Lower leg skin (tissue), 3 donors: ENCODE data around the gene GNG8.

Experiments
- POLR2A ChIP-seq, 2 donors: fragments of 450-650 bp; IDR thresholded peaks; one replicate each; pipeline ENCODE4 v1.6.1; 2016 to 2017; ENCODE audit warnings: antibody characterized with exemption in 2 of 2, mild to moderate bottlenecking in 1 of 2, moderate library complexity in 1 of 2
- TF ChIP-seq, protein P1 (sequence below), 3 donors: fragments of 450-650 bp; IDR thresholded peaks; one replicate each; pipeline ENCODE4 v1.5.1; 2016; ENCODE audit warnings: antibody characterized with exemption in 3 of 3, mild to moderate bottlenecking in 3 of 3, moderate library complexity in 2 of 3

- TF ChIP-seq, protein P1, sequence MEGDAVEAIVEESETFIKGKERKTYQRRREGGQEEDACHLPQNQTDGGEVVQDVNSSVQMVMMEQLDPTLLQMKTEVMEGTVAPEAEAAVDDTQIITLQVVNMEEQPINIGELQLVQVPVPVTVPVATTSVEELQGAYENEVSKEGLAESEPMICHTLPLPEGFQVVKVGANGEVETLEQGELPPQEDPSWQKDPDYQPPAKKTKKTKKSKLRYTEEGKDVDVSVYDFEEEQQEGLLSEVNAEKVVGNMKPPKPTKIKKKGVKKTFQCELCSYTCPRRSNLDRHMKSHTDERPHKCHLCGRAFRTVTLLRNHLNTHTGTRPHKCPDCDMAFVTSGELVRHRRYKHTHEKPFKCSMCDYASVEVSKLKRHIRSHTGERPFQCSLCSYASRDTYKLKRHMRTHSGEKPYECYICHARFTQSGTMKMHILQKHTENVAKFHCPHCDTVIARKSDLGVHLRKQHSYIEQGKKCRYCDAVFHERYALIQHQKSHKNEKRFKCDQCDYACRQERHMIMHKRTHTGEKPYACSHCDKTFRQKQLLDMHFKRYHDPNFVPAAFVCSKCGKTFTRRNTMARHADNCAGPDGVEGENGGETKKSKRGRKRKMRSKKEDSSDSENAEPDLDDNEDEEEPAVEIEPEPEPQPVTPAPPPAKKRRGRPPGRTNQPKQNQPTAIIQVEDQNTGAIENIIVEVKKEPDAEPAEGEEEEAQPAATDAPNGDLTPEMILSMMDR (IDR thresholded peaks at IDR 0.05) = no peak
- no peak for TF ChIP-seq POLR2A (IDR thresholded peaks at IDR 0.05)
These were observed 40.0 kb downstream of the GNG8 start for GRCh38 chr19:46596008-46596407.
